DMS114 treated with DMSO at 0.1 percent for 48 hours (cell line): ENCODE measurements around the gene PIGV.
"Not testable (repeated sequence)": the region's sequence is repeated elsewhere in the genome, so short reads cannot be mapped to it uniquely, and the experiment has no call there.

Experiments
- DNase-seq: peaks from one replicate; lab custom pipeline; 2025; ENCODE audit not compliant: unreplicated experiment; lab: John Stamatoyannopoulos, UW

PIGV gene

DNA sequence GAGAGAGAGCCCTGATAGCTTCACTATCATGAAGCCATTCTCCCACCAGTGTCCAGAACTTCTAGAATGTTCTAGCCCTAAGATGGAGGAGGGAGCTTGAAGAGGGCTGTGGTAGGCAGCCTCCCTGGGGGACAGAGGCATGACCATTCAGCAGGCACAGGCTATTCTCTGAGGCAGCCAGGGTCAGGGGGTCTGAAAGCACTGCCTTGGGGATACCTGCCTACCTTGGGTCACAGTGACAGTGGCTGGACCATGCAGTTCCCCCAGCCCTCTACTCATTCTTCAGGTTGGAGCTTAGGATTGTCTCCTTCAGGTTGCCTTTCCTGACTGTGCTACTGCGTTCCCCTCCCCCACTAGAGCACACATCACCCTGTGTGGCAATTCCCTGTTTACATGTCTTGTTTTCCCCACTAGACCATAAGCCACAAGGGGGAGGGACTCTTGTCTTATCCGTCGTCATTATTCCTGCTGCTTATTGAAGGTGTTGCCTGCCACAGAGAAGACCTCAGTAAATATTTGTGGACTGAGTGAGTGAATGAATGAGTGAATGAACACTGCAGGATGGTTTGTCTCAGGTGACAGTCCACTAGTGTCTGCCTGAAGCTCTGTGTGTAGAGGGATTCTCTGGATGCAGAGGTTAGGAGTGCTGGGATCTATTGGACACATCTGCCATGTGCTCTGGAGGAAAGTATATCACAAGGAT lies 43.9 kb downstream of the PIGV start:
- no peak for DNase-seq

DNA sequence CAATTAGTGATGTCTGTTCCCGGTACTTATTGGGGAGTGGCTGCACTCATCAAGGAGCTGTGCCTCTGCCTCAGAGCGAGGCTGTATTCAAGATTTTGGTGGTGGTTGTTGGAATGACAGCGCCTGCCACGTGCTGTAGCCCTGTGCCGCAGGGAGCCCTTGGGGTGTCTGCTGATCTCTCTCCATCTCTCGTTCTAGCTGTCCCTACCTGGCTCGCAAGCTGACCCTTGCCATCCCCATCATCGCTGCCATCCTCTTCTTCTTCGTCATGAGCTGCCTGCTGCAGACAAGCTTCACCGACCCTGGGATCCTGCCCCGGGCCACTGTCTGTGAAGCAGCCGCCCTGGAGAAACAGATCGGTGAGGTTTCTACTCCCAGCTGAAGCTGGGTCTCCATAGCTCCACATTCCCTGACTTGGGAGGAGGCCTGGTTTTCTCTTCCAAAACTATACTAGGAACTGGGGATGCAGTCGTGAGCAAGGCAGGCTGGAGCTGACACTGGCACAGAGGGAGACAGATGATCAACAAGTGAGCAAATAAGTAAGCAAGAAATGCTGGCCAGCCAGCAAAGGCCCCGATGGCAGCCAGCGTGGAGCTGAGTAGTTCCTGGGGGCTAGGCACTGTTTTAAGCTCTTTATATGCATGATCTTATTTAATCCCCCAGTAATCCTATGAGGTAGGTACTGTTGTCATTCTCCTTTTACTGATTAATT lies 44.7 kb downstream of the PIGV start:
- DNase-seq: no peak

- DNase-seq: no peak
These were observed 46.0 kb downstream of the PIGV start for GRCh38 chr1:26833432-26834405.

- not testable (repeated sequence) for DNase-seq
These were observed 49.9 kb downstream of the PIGV start for GRCh38 chr1:26837665-26838064.

DNA sequence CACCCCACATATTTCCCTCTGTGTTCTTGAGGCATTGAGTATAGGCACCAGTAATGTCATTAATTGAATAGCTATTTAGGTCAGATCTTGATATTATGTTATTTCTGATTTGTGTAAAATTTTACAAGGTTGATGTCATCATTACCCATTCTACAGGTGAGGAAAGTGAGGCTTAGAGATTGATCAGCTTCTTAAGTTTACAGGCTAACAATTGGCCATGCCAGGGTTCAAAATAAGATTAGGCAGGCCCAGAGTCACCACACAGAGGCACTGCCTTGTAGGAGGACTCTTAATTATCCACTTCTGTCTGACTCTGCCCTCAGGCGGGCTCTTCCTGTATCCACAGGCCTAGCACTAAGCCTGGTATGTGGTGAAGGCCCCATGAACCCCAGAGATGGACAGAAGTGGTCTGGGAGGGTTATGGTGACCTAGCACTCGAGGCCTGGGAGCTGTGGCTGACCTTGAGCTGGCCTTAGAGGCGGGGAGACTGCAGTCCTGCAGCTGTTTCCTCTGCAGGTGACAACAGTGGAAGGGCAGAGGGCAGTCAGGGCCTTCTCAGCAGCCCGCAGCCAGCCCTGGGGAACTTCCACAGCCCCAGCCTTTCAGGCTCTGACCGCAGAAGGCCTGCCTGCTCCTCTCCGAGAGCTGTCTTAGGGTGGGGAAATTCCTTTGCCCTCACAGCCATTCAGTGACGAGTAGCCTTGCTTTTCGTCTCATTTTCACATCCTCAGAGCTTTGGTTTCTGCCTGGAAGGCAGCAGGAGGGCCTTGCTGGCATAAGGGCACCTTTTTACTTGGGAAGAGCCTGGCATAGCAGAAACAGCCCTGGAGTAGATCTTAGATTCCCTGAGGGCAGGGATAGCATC lies 51.0 kb downstream of the PIGV start:
- no peak for DNase-seq

DNA sequence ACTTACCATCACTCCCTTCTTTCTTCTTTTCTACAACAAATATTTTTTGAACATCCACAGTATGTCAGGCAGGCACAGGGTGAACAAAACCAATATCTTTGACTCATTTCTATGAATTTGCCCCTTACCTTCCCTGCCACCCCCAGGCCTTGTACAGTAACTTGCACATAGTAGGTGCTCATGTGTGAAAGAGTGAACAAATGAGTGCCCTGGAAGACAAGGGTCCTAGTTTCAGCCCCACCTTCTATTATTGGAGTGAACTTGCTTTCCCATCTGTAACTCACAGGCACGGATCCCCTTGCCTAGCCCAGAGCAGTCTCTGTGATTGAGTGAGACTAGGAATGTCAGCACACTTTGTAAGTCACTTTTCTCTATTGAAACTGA lies 51.6 kb downstream of the PIGV start:
- no peak for DNase-seq

- DNase-seq: no peak
These were observed 52.0 kb downstream of the PIGV start for GRCh38 chr1:26839779-26840178.

- no peak for DNase-seq
These were observed 56.9 kb downstream of the PIGV start for GRCh38 chr1:26844424-26845196.

DNA sequence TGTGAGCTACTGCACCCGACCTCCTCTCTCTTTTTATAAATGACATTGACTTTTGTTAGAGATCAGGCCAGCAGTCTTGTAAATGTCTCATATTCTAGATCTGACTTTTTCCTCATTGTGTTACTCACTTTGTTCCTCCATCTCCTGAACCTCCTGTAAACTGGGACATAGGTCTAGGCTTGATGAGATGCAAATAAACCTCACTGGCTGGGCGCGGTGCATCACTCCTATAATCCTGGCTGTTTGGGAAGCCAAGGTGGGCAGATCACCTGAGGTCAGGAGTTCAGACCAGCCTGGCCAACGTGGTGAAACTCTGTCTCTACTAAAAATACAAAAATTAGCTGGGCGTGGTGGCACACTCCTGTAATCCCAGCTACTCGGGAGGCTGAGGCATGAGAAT lies 60.1 kb downstream of the PIGV start:
- DNase-seq: not testable (repeated sequence)
